Measurements from ENCODE around the gene DDX10. TPM values are rescaled to one million over a fixed set of nuclear protein-coding genes. Genes with fewer than 3 reads are reported as not detected.

The DDX10 gene
- total and polyA plus RNA-seq, 2 experiments from 2014 or later = 32.4 to 37.8 TPM

DNA sequence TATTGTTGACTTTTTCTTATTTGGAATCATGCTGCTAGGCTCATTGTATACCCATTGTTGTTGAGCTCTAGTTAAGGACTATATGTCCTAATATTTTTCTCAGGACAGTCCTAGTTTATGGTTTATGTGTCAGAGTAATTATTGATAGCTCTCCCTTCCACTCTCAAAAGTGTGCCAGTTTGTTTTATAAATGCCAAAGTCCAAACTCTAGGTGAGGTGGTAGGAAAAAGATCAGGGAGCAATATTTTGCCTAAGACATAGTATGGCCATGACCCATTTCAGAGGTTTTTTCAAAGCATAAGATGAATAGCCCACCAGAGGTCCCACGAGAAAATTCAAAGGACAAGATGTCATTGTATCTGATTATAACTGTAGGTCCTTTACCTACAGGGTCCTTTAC lies 20.9 kb upstream of the DDX10 start (continued):
- TF ChIP-seq, protein P1, sequence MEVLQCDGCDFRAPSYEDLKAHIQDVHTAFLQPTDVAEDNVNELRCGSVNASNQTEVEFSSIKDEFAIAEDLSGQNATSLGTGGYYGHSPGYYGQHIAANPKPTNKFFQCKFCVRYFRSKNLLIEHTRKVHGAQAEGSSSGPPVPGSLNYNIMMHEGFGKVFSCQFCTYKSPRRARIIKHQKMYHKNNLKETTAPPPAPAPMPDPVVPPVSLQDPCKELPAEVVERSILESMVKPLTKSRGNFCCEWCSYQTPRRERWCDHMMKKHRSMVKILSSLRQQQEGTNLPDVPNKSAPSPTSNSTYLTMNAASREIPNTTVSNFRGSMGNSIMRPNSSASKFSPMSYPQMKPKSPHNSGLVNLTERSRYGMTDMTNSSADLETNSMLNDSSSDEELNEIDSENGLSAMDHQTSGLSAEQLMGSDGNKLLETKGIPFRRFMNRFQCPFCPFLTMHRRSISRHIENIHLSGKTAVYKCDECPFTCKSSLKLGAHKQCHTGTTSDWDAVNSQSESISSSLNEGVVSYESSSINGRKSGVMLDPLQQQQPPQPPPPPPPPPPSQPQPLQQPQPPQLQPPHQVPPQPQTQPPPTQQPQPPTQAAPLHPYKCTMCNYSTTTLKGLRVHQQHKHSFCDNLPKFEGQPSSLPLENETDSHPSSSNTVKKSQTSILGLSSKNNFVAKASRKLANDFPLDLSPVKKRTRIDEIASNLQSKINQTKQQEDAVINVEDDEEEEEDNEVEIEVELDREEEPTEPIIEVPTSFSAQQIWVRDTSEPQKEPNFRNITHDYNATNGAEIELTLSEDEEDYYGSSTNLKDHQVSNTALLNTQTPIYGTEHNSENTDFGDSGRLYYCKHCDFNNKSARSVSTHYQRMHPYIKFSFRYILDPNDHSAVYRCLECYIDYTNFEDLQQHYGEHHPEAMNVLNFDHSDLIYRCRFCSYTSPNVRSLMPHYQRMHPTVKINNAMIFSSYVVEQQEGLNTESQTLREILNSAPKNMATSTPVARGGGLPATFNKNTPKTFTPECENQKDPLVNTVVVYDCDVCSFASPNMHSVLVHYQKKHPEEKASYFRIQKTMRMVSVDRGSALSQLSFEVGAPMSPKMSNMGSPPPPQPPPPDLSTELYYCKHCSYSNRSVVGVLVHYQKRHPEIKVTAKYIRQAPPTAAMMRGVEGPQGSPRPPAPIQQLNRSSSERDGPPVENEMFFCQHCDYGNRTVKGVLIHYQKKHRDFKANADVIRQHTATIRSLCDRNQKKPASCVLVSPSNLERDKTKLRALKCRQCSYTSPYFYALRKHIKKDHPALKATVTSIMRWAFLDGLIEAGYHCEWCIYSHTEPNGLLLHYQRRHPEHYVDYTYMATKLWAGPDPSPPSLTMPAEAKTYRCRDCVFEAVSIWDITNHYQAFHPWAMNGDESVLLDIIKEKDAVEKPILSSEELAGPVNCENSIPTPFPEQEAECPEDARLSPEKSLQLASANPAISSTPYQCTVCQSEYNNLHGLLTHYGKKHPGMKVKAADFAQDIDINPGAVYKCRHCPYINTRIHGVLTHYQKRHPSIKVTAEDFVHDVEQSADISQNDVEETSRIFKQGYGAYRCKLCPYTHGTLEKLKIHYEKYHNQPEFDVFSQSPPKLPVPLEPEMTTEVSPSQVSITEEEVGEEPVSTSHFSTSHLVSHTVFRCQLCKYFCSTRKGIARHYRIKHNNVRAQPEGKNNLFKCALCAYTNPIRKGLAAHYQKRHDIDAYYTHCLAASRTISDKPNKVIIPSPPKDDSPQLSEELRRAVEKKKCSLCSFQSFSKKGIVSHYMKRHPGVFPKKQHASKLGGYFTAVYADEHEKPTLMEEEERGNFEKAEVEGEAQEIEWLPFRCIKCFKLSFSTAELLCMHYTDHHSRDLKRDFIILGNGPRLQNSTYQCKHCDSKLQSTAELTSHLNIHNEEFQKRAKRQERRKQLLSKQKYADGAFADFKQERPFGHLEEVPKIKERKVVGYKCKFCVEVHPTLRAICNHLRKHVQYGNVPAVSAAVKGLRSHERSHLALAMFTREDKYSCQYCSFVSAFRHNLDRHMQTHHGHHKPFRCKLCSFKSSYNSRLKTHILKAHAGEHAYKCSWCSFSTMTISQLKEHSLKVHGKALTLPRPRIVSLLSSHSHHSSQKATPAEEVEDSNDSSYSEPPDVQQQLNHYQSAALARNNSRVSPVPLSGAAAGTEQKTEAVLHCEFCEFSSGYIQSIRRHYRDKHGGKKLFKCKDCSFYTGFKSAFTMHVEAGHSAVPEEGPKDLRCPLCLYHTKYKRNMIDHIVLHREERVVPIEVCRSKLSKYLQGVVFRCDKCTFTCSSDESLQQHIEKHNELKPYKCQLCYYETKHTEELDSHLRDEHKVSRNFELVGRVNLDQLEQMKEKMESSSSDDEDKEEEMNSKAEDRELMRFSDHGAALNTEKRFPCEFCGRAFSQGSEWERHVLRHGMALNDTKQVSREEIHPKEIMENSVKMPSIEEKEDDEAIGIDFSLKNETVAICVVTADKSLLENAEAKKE (CRISPR knock-in tag; IDR thresholded peaks at IDR 0.05) = no peak
- TF ChIP-seq CREB1 (CRISPR knock-in tag; IDR thresholded peaks at IDR 0.05; ENCODE audit: low read depth) (no peak), NANOG (IDR thresholded peaks at IDR 0.05; ENCODE audit: borderline replicate concordance) (no peak), POLR2AphosphoS5 (IDR thresholded peaks at IDR 0.05; ENCODE audit: low read depth) (no peak), STAT1 (IDR thresholded peaks at IDR 0.05; ENCODE audit: unreplicated experiment) (no peak)

DNA sequence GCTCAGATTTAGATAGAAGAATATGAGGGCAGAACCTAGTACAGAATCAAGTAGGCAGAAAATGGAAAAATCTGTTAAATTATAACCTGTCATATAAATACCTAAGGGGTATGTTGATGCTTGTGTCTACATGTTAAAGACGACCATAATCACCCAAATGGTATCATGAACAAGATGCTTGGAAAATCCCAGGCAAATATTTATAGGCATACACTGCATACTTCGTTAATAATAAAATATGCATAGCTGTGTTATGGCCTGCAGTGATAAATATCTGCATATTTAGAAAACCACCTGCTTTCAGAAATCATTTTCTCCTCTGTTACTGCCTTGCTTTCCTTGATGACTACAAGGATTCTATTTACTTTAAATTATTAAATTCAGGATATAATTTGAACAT lies 18.9 kb upstream of the DDX10 start:
- no peak for DNase-seq (ENCODE audit: low spot score)
- H3K9me3 Mint-ChIP-seq = peaks cover 17% of the 10 kb centered on the region
- Histone ChIP-seq H3K27ac (ENCODE audit: low read depth) (no peak overlapping the region), H3K4me3 (no peak overlapping the region), H3K36me3 (ENCODE audit: insufficient read depth) (no peaks in the 10 kb centered on the region), H3K4me2 (0 out of 2 replicates have a peak overlapping the region, but pooled peaks have one; percentile 10), H4K20me1 (replicated peaks; ENCODE audit: insufficient read depth) (no peaks in the 10 kb centered on the region), H3K79me2 (replicated peaks; ENCODE audit: insufficient read depth) (no peaks in the 10 kb centered on the region), H3K9me2 (ENCODE audit: insufficient read depth) (no peaks in the 10 kb centered on the region), H3K27me3 (ENCODE audit: insufficient read depth) (no peaks in the 10 kb centered on the region), H3K4me1 (ENCODE audit: insufficient read depth) (0 out of 2 replicates have a peak, but pooled peaks cover 17% of the 10 kb centered on the region), H3F3A (replicated peaks; ENCODE audit: low read depth) (no peaks in the 10 kb centered on the region), H2AFZ (no peak overlapping the region)
- H3K4me3 Mint-ChIP-seq = no peak overlapping the region
- no peak for TF ChIP-seq STAT1 (IDR thresholded peaks at IDR 0.05; ENCODE audit: unreplicated experiment)
- TF ChIP-seq ZNF114 (CRISPR knock-in tag; IDR thresholded peaks at IDR 0.05) = no peak
- peaks cover 18% of the 10 kb centered on the region for H3K36me3 Mint-ChIP-seq (ENCODE audit: low read depth)
- H3K27me3 Mint-ChIP-seq (ENCODE audit: insufficient read depth, low read depth, poor library complexity) = no peaks in the 10 kb centered on the region
- peaks cover 22% of the 10 kb centered on the region for H3K4me1 Mint-ChIP-seq
- no peak overlapping the region for H3K27ac Mint-ChIP-seq
- no peak for ATAC-seq
